ENCODE measurements around the gene AK2.
A peak's percentile ranks its signal among the peaks of the same experiment; 100 is the strongest.

The AK2 gene

GRCh38 chr1:33061834-33062233 lies 25.2 kb upstream of the AK2 start:
- H3K27ac ChIP-seq: no peak overlapping the region
- TF ChIP-seq ZFX (IDR thresholded peaks at IDR 0.05) (no peak), CTCF (conservative IDR thresholded peaks at IDR 0.05) (no peak)

DNA sequence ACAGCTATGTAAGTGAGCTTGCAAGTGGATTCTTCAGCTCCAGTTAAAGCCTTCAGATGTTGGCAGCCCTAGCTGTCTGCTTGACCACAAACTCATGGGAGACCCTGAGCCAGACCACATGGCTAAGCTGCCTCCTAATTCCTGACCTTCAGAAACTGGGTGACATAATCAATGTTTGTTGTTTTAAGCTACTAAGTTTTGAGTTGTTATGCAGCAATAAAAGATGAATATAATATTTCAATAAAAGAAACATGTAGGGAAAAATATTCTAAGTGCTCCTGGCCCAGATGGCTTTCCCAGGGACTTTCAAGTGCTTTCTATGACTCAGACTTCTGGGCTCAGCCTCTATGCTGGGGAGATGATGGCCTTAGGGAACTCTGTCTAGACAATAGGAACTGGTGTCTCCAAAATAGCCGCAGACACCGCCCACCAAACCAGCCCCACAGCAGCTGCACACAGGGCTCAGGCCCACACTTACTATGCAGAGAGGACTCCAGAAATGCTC lies 23.9 kb upstream of the AK2 start:
- H3K27ac ChIP-seq: no peak overlapping the region
- TF ChIP-seq CTCF (conservative IDR thresholded peaks at IDR 0.05) (no peak), ZFX (IDR thresholded peaks at IDR 0.05) (no peak)

DNA sequence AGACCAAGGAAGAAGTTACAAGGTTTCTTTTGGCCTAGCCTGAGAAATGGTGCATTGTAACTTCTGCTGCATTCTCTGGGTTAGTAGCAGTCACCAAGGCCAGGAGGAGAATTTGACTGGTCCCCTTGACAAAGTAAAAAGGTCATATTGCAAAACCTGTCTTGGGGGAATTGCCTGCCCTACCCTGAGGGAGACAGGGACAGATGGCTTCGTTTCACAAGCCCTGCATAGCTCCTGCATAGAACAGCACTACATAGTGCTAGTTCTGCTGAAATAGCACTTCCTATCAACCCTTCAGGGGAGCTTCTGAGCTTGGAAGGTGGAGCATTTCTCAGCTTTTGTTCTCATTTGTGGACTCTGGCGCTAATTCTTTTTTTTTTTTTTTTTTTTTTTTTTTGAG lies 20.4 kb upstream of the AK2 start:
- TF ChIP-seq ZFX (IDR thresholded peaks at IDR 0.05) (no peak), CTCF (conservative IDR thresholded peaks at IDR 0.05) (no peak)
- no peak overlapping the region for H3K27ac ChIP-seq

GRCh38 chr1:33056426-33056825 lies 19.7 kb upstream of the AK2 start:
- TF ChIP-seq CTCF (conservative IDR thresholded peaks at IDR 0.05) (no peak), ZFX (IDR thresholded peaks at IDR 0.05) (no peak)
- H3K27ac ChIP-seq: no peak overlapping the region

DNA sequence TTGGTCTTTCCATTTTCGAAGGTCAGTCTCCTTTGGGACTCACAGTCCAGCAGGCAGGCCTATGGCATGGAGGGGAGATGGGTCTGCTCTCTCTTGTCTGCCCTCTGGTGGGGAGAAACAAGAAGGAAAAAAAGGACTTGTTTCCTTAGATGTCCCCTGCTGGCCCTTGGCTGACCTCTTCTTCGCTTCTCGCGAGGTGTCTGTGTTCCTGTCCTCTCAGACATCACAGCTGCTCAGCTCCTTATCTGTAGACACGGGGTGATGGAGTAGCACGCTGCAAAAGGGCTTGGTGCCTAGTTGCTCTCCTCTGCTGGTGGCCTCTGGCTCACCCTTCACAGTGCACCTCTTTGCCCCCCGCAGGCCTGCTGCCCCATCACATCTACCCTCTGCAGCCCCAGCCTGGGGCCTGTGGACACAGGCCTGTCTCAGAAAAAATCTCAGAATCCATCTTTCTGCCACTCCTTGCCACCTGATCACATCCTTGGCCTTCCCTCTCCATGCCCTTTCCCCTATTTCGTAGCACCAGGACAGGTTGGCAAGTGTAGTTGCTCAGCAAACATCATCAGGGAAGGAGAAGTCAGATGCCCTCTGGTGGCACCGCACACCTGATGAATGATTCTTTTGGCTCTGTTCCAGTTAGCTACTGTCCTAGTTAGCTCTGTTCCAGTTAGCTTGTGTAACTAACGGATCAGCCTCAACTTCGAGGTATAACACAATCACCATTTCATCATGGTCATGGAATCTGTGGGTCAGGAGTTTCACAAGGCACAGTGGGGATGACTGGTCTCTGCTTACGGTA lies 18.7 kb upstream of the AK2 start:
- peak overlapping the region; percentile 43 for H3K27ac ChIP-seq

GRCh38 chr1:33050221-33051076 lies 13.8 kb upstream of the AK2 start:
- no peak overlapping the region for H3K27ac ChIP-seq
- TF ChIP-seq ZFX (IDR thresholded peaks at IDR 0.05) (no peak), CTCF (conservative IDR thresholded peaks at IDR 0.05) (no peak; the same call in 1 of the 2 replicates)

More for the DNA sequence above, 18.7 kb upstream of the AK2 start:
- no peak for TF ChIP-seq ZFX (IDR thresholded peaks at IDR 0.05)
- TF ChIP-seq CTCF (conservative IDR thresholded peaks at IDR 0.05): peak; percentile 90

DNA sequence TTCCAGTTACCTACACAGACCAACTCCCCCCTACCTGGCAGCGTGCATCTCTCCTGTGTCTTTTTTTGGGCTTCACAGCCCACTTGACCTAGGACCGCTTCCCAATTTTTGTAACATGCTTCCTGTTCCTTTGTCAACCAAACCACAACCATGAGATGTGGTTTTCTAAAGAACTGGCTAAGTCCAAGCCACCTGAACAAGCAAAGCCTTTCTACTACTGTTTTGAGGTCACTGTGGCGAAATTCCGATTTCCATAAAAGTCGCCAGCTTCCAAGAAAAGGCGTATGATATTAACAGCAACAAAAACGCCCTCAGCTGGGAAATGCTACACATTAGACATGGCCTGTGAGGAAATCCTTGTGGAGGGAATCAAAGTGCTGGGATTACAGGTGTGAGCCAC lies 12.7 kb upstream of the AK2 start:
- no peak overlapping the region for H3K27ac ChIP-seq
- no peak for TF ChIP-seq ZFX (IDR thresholded peaks at IDR 0.05)
